ENCODE measurements around the gene PKD2L1. TPM values are rescaled to one million over a fixed set of nuclear protein-coding genes. Genes with fewer than 3 reads are reported as not detected.

The PKD2L1 gene
- total and polyA plus RNA-seq, 9 of the 15 experiments (the other 6 are each of a cell fraction or from before 2014, with no cell fraction given), result not detected

- TF ChIP-seq PCBP1 (IDR thresholded peaks at IDR 0.05; ENCODE audit: low read depth, low read length, poor library complexity, severe bottlenecking), result no peak
- no peak for TF ChIP-seq RNF219 (CRISPR knock-in tag; IDR thresholded peaks at IDR 0.05)
- no peak for TF ChIP-seq PTTG1 (tag; IDR thresholded peaks at IDR 0.05; ENCODE audit: low read depth)
- peak; percentile 19 for TF ChIP-seq POLR2B (IDR thresholded peaks at IDR 0.05; ENCODE audit: low read depth, partially characterized antibody)
- TF ChIP-seq E2F4 (CRISPR knock-in tag; IDR thresholded peaks at IDR 0.05; ENCODE audit: low read depth), result no peak
- no peak for TF ChIP-seq HMGXB4 (CRISPR knock-in tag; IDR thresholded peaks at IDR 0.05)
- TF ChIP-seq DLX4 (CRISPR knock-in tag; IDR thresholded peaks at IDR 0.05), result no peak
- no peak for TF ChIP-seq ELF1 (tag; IDR thresholded peaks at IDR 0.05)
- 0 out of 2 replicates have a peak, but pooled peaks have one; percentile 29 for TF ChIP-seq FOXP1 (CRISPR knock-in tag; IDR thresholded peaks at IDR 0.05)
- no peak for TF ChIP-seq ZNF133 (CRISPR knock-in tag; IDR thresholded peaks at IDR 0.05)
- peak; percentile 48; the same call in 1 of the 2 replicates for TF ChIP-seq ZEB2 (IDR thresholded peaks at IDR 0.05)
- TF ChIP-seq ARID3A (IDR thresholded peaks at IDR 0.05; ENCODE audit: borderline replicate concordance, low read depth, low read length), result peak; percentile 29; the same call in 1 of the 2 replicates
- no peak; the same call in 1 of the 2 replicates for TF ChIP-seq ZBTB9 (CRISPR knock-in tag; IDR thresholded peaks at IDR 0.05)
- no peak for TF ChIP-seq NCOA6 (IDR thresholded peaks at IDR 0.05)
- no peak for TF ChIP-seq ZNF280B (CRISPR knock-in tag; IDR thresholded peaks at IDR 0.05)
- TF ChIP-seq ZNF76 (CRISPR knock-in tag; IDR thresholded peaks at IDR 0.05; ENCODE audit: borderline replicate concordance), result no peak
Measured at GRCh38 chr10:100373298-100374199, 43.5 kb upstream of the PKD2L1 start (continued).
